HG03565 (cell line): Measurements from ENCODE around the gene ELAVL3.
"Not testable (repeated sequence)": the region's sequence is repeated elsewhere in the genome, so short reads cannot be mapped to it uniquely, and the experiment has no call there.

Experiments used
- ATAC-seq: cut with Tn5 transposase; IDR thresholded peaks from one replicate; pipeline ENCODE4 v1.9.1; 2021; ENCODE audit warnings: mild to moderate bottlenecking, moderate library complexity; ENCODE audit not compliant: unreplicated experiment

Gene ELAVL3

GRCh38 chr19:11486661-11487503, 6.0 kb upstream of the ELAVL3 start:
- no peak for ATAC-seq

- no peak for ATAC-seq
These were observed 4.5 kb upstream of the ELAVL3 start for GRCh38 chr19:11485245-11485837.

GRCh38 chr19:11483366-11484111, 2.7 kb upstream of the ELAVL3 start:
- no peak for ATAC-seq

DNA sequence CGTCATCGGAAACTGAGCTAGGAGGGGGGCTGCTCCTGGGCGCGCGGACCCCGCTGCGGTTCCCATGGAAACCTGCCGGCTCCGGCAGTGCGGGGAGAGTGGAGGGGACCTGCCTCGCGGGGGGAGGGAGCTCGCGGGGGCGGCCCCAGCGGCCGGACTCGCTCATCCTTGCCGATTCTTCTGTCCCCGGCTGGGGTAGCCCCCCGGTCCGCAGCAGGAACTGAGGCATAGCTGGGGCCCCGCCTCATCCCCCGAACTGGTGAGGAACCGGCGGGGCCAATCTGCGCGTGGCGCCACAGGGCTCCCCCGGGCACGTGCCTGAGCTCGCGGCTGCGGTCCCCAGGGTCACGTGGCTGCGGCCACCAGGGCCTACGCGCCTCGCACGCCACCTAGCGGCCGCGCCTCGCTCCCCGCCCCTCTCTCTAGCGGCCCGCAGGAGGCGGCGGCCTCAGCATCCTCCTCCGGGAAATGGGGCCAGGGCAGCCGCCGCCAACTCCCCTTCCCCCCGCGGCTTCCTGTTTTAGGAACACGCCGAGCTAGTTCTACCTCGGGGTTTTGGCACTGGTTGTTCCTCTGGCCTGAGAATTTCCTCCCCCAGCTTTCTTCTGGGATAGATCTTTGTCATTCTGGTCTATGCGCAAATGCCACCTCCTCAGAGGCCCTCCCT, 1.7 kb upstream of the ELAVL3 start:
- peak; percentile 40 for ATAC-seq

- peak; percentile 52 for ATAC-seq
These were observed 913 bp upstream of the ELAVL3 start for GRCh38 chr19:11481534-11482383.

GRCh38 chr19:11479898-11480714, 740 bp downstream of the ELAVL3 start:
- no peak for ATAC-seq

DNA sequence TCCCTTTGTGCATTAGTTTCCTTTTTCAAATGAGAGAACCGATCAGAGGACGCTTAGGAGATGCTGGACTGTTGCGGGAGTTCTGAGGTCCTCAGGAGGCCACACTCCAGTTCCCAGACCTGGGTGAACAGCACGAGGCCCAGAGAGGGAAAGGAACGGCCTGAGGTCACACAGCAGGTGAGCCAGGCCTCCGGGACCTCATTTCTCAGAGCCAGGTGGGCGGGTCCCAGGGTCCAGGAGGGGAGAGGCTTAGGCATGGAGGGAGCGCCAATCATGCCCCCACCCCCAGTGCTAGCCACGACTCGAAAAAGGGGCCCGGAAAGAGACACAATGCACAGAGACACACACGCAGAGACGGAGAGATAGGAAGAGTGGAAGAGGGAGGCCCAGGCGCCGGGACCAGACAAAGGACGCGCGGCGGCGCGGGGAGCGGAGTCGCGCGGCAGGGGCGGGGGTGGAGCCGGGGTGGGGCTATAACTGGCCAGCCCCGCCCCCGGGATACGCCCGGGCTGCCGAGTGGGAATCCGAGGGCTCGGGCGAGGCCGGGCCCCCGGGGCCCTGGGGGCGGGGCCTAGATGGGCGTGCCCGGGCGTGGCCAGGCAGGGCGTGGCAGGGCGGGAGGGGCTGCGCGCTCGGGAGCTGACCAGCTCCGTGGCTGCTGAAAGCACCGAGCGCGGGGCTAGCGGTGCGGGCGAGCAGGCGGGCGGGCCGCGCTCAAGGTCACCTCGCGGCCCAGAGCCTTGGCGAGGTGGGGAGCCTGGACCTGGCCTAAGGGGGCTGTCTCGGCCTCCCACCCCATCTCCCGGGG, 1.6 kb downstream of the ELAVL3 start:
- ATAC-seq: no peak

DNA sequence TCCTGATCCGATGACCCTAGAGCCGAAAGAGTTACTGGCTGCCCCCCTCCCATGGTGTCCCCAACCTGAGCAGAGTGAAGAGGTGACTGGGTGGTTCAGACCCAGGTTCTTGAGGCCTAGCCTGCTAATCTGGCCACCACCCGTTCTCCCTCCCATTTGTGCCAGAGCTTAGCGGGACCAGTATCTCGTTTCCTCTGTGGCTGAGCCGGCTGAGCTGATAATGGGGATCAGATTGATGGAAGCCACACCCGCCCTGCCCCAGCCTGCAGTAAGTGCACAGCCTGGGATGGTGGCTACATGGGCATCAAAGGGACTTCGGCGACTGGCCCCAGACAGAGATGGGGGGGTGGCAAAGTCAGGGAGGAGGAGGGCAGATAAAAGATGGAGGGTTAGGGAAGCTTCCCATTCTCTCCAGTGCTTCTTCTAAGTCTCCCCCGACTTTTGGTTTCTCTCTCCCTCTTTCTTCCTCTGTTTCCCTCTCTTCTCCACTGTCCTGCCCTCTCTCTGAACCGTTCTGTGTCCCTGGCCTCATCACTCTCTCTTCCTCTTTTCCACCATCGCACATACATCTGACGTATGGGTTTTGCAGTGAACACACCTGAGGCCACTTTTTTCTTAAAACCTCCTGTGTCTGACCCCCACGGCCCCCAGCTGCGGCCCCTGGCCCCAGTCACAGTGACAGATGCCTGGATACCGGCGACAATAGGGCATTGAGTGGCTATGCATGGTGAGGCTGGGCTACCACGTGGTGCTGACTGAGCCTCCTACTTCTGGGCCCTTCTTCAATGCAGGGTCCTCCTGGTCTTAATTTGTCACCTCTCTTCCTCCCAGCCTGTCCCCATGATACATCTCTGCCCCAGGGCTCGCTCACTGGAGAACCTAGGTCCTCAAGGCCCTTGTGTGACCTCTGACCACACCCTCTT, 2.4 kb downstream of the ELAVL3 start:
- ATAC-seq: no peak

DNA sequence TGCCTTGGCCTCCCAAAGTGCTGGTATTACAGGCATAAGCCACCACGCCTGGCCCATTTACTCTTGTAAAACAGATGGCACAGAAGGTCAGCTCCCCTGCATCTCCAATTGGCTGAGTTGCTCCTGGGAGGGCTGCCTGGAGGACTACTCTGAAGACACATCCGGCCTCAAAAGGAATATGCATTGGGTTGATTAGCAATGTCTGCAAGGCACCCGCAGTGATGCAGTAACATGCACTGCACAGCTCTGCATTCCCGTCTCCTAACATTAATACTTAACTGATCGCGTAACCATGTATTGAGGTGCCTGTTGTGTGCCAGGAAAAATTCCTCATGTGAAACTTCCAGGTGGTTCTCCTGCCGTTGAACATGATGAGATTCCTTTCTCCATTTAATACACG, 5.0 kb downstream of the ELAVL3 start:
- no peak for ATAC-seq

DNA sequence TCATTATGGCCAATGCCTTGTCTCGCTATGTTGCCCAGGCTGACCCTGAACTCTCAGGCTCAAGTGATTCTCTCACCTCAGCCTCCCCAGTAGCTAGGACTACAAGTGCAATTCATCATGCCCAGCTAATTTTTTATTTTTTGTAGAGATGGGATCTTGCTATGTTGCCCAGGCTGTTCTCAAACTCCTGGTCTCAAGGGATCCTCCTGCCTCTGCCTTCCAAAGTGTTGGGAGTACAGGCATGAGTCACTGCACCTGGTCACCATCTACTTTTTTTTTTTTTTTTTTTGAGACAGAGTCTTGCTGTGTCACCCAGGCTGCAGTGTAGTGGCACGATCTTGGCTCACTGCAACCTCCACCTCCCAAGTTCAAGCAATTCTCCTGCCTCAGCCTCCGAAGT, 5.5 kb downstream of the ELAVL3 start:
- not testable (repeated sequence) for ATAC-seq

GRCh38 chr19:11473725-11474124, 7.1 kb downstream of the ELAVL3 start:
- no peak for ATAC-seq

GRCh38 chr19:11468266-11468845, 12.5 kb downstream of the ELAVL3 start:
- ATAC-seq: not testable (repeated sequence)

DNA sequence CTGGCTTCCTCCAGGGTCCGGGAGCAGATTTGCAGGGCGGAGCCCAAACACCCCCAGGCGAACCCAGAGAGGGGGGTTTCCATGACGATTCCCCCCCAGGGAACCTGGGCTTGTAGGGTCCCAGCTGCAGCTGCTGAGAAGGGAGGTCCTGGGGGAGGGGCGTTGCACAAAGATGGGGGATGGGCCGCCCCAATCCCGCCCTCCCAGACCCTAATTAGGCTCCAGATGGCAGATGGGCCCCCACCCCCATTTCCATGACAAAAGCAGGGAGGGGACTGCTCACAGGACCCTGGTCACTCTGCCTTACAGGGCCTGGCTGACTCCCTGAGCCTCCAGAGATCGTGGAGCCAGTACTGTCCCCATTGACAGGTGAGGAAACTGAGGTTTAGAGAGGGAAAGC, 15.2 kb downstream of the ELAVL3 start:
- no peak for ATAC-seq

DNA sequence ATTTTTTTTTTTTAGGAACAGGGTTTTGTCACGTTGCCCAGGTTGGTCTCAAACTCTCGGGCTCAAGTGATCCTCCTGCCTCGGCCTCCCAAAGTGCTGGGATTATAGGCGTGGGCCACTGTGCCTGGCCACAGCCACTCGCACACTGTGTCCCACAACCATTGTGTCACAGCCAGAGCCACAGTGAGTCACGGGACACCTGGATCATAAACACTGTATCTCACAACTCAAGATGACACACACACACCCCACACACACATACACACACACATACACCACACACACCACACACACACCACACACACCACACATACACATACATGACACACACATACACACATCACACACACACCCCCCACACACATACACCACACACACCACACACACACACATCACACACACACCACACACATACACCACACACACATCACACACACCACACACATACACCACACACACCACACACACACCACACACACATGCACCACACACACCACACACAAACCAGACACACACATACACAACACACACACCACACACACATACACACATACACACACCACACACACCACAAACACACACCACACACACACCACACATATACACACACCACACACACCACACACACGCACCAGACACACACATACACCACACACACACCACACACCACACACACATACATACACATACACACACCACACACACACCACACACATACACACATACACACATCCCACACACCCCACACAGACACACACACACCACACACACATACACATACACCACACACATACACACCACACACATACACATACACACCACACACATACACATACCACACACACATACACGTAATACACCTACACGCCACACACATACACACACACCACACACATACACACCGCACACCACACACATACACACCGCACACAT, 16.2 kb downstream of the ELAVL3 start:
- no peak for ATAC-seq

GRCh38 chr19:11463391-11463790, 17.5 kb downstream of the ELAVL3 start:
- no peak for ATAC-seq

DNA sequence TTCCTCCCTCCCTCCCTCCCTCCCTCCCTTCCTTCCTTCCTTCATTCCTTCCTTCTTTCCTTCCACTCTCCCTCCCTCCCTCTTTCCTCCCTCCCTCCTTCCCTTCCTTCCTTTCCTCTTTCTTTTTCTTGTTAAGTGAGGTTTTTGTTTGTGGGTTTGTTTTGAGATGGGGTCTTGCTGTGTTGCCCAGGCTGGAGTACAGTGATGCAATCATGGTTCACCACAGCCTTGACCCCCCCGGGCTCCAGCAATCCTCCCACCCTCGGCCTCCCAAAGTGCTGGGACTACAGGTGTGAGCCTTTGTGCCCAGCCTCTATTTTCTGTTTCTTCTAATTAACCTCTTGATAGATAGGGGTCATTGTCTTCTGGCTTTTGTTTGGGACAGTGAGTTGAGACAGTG, 19.4 kb downstream of the ELAVL3 start:
- no peak for ATAC-seq
